GM12864 (cell line): ENCODE data around the gene C5.
A peak's percentile ranks its signal among the peaks of the same experiment; 100 is the strongest.

ENCODE experiments used
- DNase-seq: peaks from one replicate; pipeline ENCODE4 v3.0.0-alpha.2; 2011; ENCODE audit warnings: low read depth
- H3K4me3 ChIP-seq: 2 replicates; pipeline ENCODE4 v1.5.1; 2011; ENCODE audit warnings: mild to moderate bottlenecking, low read depth, low read length, control low read depth
- TF ChIP-seq, protein P1 (sequence below): IDR thresholded peaks from 2 replicates; pipeline ENCODE4 v1.5.1; 2011; ENCODE audit warnings: low read depth, mild to moderate bottlenecking, moderate library complexity, low read length, control low read depth, inconsistent platforms; ENCODE audit errors: missing control alignments

C5 gene

DNA sequence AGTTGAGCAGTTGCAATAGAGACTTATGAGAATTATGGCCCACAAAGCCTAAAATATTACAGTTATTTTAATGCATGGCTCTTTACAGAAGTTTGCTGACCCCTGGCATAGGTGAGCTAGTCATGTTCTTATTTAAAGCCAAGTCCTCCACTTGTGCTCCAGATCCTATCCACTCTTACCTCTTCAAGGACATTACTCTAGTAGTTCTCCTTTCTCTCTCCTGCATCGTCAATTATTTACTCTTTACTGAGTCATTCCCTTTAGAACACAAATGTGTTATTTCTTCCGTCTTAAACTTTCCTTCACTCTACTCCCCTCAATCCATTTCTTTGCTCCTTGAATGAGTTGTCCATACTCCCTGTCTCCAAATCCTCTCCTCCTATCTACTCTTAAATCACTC, 102.9 kb downstream of the C5 start:
- no peak for DNase-seq
- H3K4me3 ChIP-seq = no peak overlapping the region
- TF ChIP-seq, protein P1, sequence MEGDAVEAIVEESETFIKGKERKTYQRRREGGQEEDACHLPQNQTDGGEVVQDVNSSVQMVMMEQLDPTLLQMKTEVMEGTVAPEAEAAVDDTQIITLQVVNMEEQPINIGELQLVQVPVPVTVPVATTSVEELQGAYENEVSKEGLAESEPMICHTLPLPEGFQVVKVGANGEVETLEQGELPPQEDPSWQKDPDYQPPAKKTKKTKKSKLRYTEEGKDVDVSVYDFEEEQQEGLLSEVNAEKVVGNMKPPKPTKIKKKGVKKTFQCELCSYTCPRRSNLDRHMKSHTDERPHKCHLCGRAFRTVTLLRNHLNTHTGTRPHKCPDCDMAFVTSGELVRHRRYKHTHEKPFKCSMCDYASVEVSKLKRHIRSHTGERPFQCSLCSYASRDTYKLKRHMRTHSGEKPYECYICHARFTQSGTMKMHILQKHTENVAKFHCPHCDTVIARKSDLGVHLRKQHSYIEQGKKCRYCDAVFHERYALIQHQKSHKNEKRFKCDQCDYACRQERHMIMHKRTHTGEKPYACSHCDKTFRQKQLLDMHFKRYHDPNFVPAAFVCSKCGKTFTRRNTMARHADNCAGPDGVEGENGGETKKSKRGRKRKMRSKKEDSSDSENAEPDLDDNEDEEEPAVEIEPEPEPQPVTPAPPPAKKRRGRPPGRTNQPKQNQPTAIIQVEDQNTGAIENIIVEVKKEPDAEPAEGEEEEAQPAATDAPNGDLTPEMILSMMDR = no peak

DNA sequence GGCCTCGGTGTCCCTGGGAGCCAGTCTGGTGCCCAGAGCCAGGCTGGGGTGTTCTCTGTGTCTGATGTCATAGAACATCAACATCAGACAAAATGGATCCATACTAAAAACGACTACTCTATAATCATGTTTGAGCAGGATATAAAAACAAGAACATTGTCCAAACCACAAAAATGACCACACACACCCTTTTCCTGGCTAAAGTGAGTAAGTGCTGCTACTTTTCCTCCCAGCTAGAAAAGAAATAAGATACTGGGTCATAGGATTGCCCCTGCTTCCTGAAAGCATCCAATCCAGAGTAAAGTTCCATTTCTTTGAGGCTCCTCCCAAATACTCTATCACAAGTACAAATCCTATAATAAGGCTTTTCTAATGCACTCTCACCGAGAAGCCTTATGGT, 103.8 kb downstream of the C5 start:
- TF ChIP-seq, protein P1 = no peak
- DNase-seq = no peak
- no peak overlapping the region for H3K4me3 ChIP-seq

GRCh38 chr9:120944948-120945347, 105.1 kb downstream of the C5 start:
- H3K4me3 ChIP-seq = no peak overlapping the region
- DNase-seq = no peak
- TF ChIP-seq, protein P1 = no peak

DNA sequence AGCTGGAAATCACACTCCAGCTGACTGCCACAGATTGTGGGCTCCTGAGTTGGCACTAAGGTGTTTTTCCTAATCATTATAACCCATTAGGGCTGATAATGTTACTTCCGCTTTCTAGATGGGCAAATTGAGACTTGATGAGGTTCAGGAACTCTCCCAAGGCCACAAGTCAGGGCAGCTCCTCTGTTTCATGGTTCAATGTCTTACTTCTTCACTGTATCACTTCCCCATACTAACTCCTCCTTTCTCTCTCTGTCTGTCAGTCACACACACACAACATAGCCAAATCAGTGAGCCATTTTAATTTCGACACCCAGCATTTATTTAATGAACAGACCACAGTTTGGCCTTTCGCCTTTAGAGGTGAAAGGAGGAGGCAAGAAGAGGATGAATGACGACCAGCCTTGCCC, 105.6 kb downstream of the C5 start:
- no peak overlapping the region for H3K4me3 ChIP-seq
- peak; percentile 84 for DNase-seq
- TF ChIP-seq, protein P1 = no peak

DNA sequence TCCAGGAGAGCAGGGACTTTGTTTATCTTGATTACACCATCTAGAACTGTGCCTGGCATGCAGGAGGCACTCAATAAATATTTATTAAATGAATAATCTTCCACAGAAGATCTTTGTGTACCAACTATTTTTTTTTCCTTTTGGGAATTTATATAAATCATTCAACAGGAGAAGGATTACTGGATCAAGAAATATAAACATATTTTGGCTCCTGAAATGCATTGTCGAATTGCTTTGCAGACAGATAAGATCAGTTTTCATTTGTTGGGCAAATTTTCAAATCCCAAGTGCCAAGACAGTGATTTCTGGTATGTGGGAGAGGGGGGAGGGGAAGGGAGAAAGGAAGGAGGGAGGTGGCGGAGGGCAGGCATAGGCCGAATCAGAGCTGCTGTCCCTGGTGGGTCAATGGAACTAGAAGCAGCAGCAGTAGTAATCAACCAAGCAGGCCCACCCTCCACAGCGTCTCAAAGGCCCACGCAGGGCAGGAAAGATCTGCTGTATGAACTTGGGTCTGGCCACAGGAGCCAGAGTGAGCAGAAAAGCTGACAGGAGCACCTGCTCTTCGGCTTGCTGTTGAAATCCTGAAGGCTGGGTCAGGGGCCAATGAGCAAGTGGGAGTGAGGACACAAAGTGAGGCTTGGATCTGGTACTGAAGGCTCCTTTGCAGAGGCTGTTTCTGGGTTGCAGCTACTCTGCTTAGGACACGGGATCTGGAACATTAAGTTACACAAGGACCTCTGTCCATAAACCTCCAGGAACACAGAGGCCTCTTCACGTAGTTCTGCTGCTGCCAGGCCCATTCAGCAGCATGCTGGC, 107.7 kb downstream of the C5 start:
- no peak for DNase-seq
- H3K4me3 ChIP-seq = no peak overlapping the region
- TF ChIP-seq, protein P1 = no peak

DNA sequence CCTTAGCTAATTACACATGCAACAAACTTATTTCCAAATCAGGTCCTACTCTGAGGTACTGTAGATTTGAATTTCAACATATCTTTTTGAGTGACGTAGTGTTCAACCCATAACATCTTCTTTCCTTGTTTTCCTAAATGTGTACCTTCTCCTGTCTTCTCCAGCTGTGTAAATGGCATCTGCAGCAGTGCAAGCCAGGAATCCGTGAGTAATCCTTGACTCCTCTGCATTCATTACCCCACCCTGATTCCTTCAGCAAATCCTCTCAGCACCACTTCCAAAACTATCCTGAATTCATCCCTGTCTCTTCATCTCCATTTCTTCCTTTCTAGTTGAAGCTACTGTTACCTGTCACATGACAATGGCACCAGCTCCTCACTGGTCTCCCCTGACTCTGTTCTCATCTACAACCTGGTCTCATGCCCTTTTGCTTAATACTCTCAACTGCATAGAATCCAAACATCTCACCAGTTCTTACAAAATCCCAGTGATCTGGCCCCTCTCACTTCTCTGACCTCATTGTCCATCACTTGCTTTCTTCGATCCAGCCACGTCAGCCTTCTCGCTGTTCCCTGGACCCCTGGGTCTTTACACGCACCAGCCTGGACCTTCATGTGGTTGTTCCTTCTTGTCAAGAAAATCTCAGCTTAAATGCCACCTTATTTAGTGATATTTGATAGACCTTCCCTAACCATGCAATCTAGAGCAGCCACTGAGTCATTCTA, 108.9 kb downstream of the C5 start:
- no peak for DNase-seq
- TF ChIP-seq, protein P1 = no peak
- no peak overlapping the region for H3K4me3 ChIP-seq
